IMR-90 (cell line): Measurements from ENCODE around the gene ZNF662. TPM values are rescaled to one million over a fixed set of nuclear protein-coding genes. Genes with fewer than 3 reads are reported as not detected.

ENCODE experiments used
- ATAC-seq: fragments of 200-7000 bp; cut with Tn5 transposase; 2 replicates; pipeline ENCODE4 v1.9.1; 2020; ENCODE audit warnings: low read depth, mild to moderate bottlenecking, moderate library complexity
- BruUV-seq: library from RNA; stranded (reverse); fragments of 400-500 nt; replicated peaks from 2 replicates; lab custom pipeline; 2021; lab: Mats Ljungman, UMichigan
- CTCF ChIA-PET: fragments of 300-600 bp; formaldehyde crosslinking; extraction: SDS; loops from one replicate; lab custom pipeline; 2021; ENCODE audit warnings: antibody characterized with exemption; lab: Yijun Ruan, JAX
- POLR2A ChIA-PET: fragments of 300-600 bp; sonication (Branson Sonifier 250); formaldehyde crosslinking; loops from one replicate; lab custom pipeline; 2022; ENCODE audit warnings: antibody characterized with exemption; ENCODE audit not compliant: unreplicated experiment; lab: Charles Lee
- DNase-seq: peaks from one replicate; pipeline ENCODE4 v3.0.0; 2013
- H2AFZ ChIP-seq: replicated peaks from 2 replicates; pipeline ENCODE3; 2013; ENCODE audit warnings: low read length, mild to moderate bottlenecking; ENCODE audit not compliant: poor library complexity
- H2AK5ac ChIP-seq: 2 replicates; pipeline ENCODE4 v1.6.1; 2013; ENCODE audit warnings: low read depth, low read length, inconsistent platforms
- H2AK9ac ChIP-seq: replicated peaks from 2 replicates; pipeline ENCODE3; 2013; ENCODE audit warnings: mild to moderate bottlenecking, low read depth, low read length, moderate library complexity; ENCODE audit not compliant: poor library complexity
- H2BK120ac ChIP-seq: 2 replicates; pipeline ENCODE4 v1.6.1; 2013; ENCODE audit warnings: low read depth, low read length, inconsistent platforms
- H2BK15ac ChIP-seq: 3 replicates; pipeline ENCODE4 v1.6.1; 2013; ENCODE audit warnings: low read depth, low read length, inconsistent platforms
- H2BK20ac ChIP-seq: 2 replicates; pipeline ENCODE4 v1.6.1; 2013; ENCODE audit warnings: low read depth, mild to moderate bottlenecking, inconsistent platforms, low read length, moderate library complexity
- H2BK5ac ChIP-seq: 2 replicates; pipeline ENCODE4 v1.6.1; 2013; ENCODE audit warnings: mild to moderate bottlenecking, low read depth, low read length, inconsistent platforms; ENCODE audit not compliant: poor library complexity, severe bottlenecking
- H3K14ac ChIP-seq: replicated peaks from 2 replicates; pipeline ENCODE4 v1.6.1; 2013; ENCODE audit warnings: low read depth, low read length, inconsistent platforms
- H3K18ac ChIP-seq: 2 replicates; pipeline ENCODE4 v1.6.1; 2013; ENCODE audit warnings: low read depth, low read length, control low read depth
- H3K23ac ChIP-seq: 2 replicates; pipeline ENCODE4 v1.6.1; 2013; ENCODE audit warnings: low read depth, low read length, inconsistent platforms
- H3K27ac ChIP-seq: 2 replicates; pipeline ENCODE4 v1.5.1; 2013; ENCODE audit warnings: mild to moderate bottlenecking, control low read depth, low read length; ENCODE audit not compliant: insufficient read depth
- H3K27me3 ChIP-seq: 2 replicates; pipeline ENCODE4 v1.6.1; 2013; ENCODE audit warnings: low read length; ENCODE audit not compliant: control insufficient read depth, insufficient read depth
- H3K36me3 ChIP-seq: 2 replicates; pipeline ENCODE4 v1.6.1; 2013; ENCODE audit warnings: low read length, mixed read lengths; ENCODE audit not compliant: control insufficient read depth, insufficient read depth
- H3K4ac ChIP-seq: 2 replicates; pipeline ENCODE4 v1.6.1; 2013; ENCODE audit warnings: low read depth, low read length, inconsistent platforms
- H3K4me1 ChIP-seq: 2 replicates; pipeline ENCODE4 v1.6.1; 2013; ENCODE audit warnings: low read length, mixed read lengths; ENCODE audit not compliant: control insufficient read depth, insufficient read depth
- H3K4me2 ChIP-seq: 2 replicates; pipeline ENCODE4 v1.6.1; 2013; ENCODE audit warnings: low read depth, mild to moderate bottlenecking, control low read depth, low read length, moderate library complexity
- H3K4me3 ChIP-seq: 2 replicates; pipeline ENCODE4 v1.5.1; 2013; ENCODE audit warnings: low read depth, mild to moderate bottlenecking, control low read depth, low read length, moderate library complexity; ENCODE audit not compliant: insufficient read depth
- H3K56ac ChIP-seq: 2 replicates; pipeline ENCODE4 v1.6.1; 2013; ENCODE audit warnings: low read length, inconsistent platforms; ENCODE audit not compliant: insufficient read depth; ENCODE audit errors: extremely low read depth
- H3K79me1 ChIP-seq, 2 experiments: 2 replicates each; pipeline ENCODE4 v1.6.1; 2013; ENCODE audit warnings: low read length in 2 of 2, inconsistent platforms in 1 of 2, low read depth in 1 of 2
- H3K9ac ChIP-seq: 2 replicates; pipeline ENCODE4 v1.6.1; 2013; ENCODE audit warnings: low read depth, low read length, control low read depth
- H3K9me1 ChIP-seq: 2 replicates; pipeline ENCODE4 v1.6.1; 2013; ENCODE audit warnings: low read length, inconsistent platforms; ENCODE audit not compliant: insufficient read depth
- H3K9me3 ChIP-seq: 2 replicates; pipeline ENCODE4 v1.6.1; 2013; ENCODE audit warnings: low read length; ENCODE audit not compliant: control insufficient read depth, insufficient read depth
- H4K20me1 ChIP-seq: 2 replicates; pipeline ENCODE4 v1.6.1; 2013; ENCODE audit warnings: low read length, inconsistent platforms; ENCODE audit not compliant: insufficient read depth
- H4K5ac ChIP-seq: 2 replicates; pipeline ENCODE4 v1.6.1; 2013; ENCODE audit warnings: mild to moderate bottlenecking, low read depth, low read length, control low read depth
- H4K8ac ChIP-seq, 2 experiments: 2 replicates each; pipeline ENCODE4 v1.6.1; 2013; ENCODE audit warnings: low read depth in 2 of 2, low read length in 2 of 2, control low read depth in 1 of 2, inconsistent platforms in 1 of 2
- H4K91ac ChIP-seq: 2 replicates; pipeline ENCODE4 v1.6.1; 2013; ENCODE audit warnings: low read depth, low read length, inconsistent platforms; ENCODE audit not compliant: insufficient read depth
- BHLHE40 ChIP-seq: fragments of 150-350 bp; IDR thresholded peaks from 2 replicates; pipeline ENCODE4 v1.6.1; 2016; ENCODE audit warnings: mild to moderate bottlenecking, low read depth, low read length
- CHD1 ChIP-seq: IDR thresholded peaks from 2 replicates; pipeline ENCODE4 v1.6.1; 2012; ENCODE audit warnings: low read depth, low read length, improper control_type of control experiment
- MAFK ChIP-seq: IDR thresholded peaks from 2 replicates; pipeline ENCODE4 v1.6.1; 2012; ENCODE audit warnings: low read depth, low read length, improper control_type of control experiment
- MAZ ChIP-seq: IDR thresholded peaks from 2 replicates; pipeline ENCODE4 v1.6.1; 2012; ENCODE audit warnings: low read depth, mild to moderate bottlenecking, low read length, improper control_type of control experiment, moderate library complexity, borderline replicate concordance
- MXI1 ChIP-seq: IDR thresholded peaks from 2 replicates; pipeline ENCODE4 v1.6.1; 2012; ENCODE audit warnings: low read depth, mild to moderate bottlenecking, low read length, moderate library complexity, borderline replicate concordance
- NFE2L2 ChIP-seq: fragments of 150-350 bp; IDR thresholded peaks from 2 replicates; pipeline ENCODE4 v1.6.1; 2016; ENCODE audit warnings: low read depth, mild to moderate bottlenecking, low read length
- POLR2A ChIP-seq: IDR thresholded peaks from 2 replicates; pipeline ENCODE4 v1.6.1; 2012; ENCODE audit warnings: mild to moderate bottlenecking, low read depth, low read length
- RFX5 ChIP-seq: IDR thresholded peaks from 2 replicates; pipeline ENCODE4 v1.8.0; 2012; ENCODE audit warnings: low read depth, mild to moderate bottlenecking, low read length, moderate library complexity
- SMC3 ChIP-seq: fragments of 150-350 bp; IDR thresholded peaks from 2 replicates; pipeline ENCODE4 v1.6.1; 2016; ENCODE audit warnings: low read depth, mild to moderate bottlenecking, antibody characterized with exemption, low read length, moderate library complexity
- WGBS, 2 experiments: methylation state at CpG; one replicate each; pipeline versions ENCODE4 v1.1.5 to v1.1.7; 2013; ENCODE audit warnings: missing lambda C conversion rate in 2 of 2; ENCODE audit not compliant: insufficient read length in 1 of 2; ENCODE audit errors: extremely low coverage in 2 of 2; 5-methylcytosine and 5-hydroxymethylcytosine counted together
- dilution Hi-C: fragments of 300-500 bp; cut with HindIII; formaldehyde crosslinking; loops from one replicate; pipeline ENCODE4 v1.14.3; 2018; ENCODE audit warnings: low sequenced_read_pairs; ENCODE audit not compliant: unreplicated experiment
- in situ Hi-C: fragments of 300-500 bp; cut with MboI; formaldehyde crosslinking; loops from 3 replicates; pipeline ENCODE4 v1.14.3; 2019; ENCODE audit warnings: low sequenced_read_pairs, inconsistent platforms, mixed read lengths
- intact Hi-C: fragments of 100-400 bp; cut with micrococcal nuclease; formaldehyde crosslinking; loops from 2 replicates; pipeline ENCODE4 v1.10.0; 2022
- polyA plus RNA-seq, 3 experiments: library from polyadenylated mRNA; depleted of rRNA; stranded (reverse); fragments of >200 nt; gene quantifications; 2 replicates each; pipeline ENCODE4 v1.2.3, GENCODE V29; 2012; ENCODE audit warnings: low replicate concordance in 1 of 3
- total RNA-seq: library from RNA; depleted of rRNA; stranded (reverse); fragments of >200 nt; gene quantifications from 2 replicates; pipeline ENCODE4 v1.2.3, GENCODE V29; 2012
- TF ChIP-seq, protein P1 (sequence below): fragments of 150-350 bp; IDR thresholded peaks from 2 replicates; pipeline ENCODE4 v1.6.1; 2016; ENCODE audit warnings: low read depth, mild to moderate bottlenecking, low read length, moderate library complexity, borderline replicate concordance
- TF ChIP-seq, protein P2 (sequence below): fragments of 150-350 bp; IDR thresholded peaks from 2 replicates; pipeline ENCODE4 v1.6.1; 2017; ENCODE audit warnings: mild to moderate bottlenecking, antibody characterized with exemption, low read length, low read depth
- TF ChIP-seq, protein P3 (sequence below): conservative IDR thresholded peaks from 2 replicates; pipeline ENCODE4 v1.5.1; 2012; ENCODE audit warnings: mild to moderate bottlenecking, low read depth, low read length, improper control_type of control experiment

The ZNF662 gene
- total and polyA plus RNA-seq, 2 of the 4 experiments (the other 2 are of a cell fraction) = 0.29 to 0.54 TPM

DNA sequence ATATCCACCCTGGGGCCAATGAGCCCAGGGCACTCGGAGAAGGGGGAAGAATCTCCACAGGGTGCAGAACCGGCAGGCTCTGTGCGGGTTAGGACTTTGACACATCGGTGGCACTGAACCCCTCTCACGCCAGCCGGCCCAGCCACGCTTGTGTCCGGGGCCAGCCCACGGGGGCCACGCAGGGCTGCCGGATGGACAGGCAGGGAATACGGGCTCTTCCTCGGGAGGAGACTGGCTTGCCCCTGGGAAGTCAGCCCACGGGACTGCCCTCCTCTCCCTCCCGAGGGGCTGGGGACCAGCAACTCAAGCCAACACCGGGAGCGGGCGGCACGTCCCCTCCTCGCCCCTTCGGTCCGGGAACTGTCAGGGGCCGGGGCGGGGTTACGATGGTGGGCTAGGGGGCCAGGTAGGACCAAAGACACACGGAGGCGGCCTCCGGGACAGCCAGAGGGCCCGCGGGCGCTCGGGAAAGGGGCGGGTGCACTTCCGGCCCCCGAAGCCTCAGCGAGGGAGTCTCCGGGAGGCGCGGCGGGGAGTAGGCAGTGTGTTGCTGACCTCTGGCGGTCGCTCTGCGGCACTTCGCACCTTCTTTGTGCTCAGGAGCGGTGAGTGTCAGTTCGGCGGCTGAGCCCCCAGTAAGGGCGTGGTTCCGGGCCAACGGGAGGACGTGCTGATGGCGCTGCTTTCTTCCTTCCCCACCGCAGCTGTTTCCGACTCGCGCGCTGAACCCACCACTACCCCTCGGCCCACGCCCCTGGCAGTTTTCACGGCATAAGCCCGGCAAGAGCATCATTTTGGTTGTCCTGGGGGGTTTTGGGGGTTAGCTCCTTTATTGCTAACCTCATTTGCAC lies 25.1 kb upstream of the ZNF662 start:
- POLR2A ChIA-PET = no interaction called here
- Histone ChIP-seq H2AFZ (peak overlapping the region; percentile 97), H2BK20ac (no peak overlapping the region), H3K27me3 (peaks cover 13% of the 10 kb centered on the region), H2AK9ac (peak overlapping the region; percentile 83), H2BK5ac (no peak overlapping the region), H3K56ac (no peak overlapping the region), H3K14ac (no peak overlapping the region), H3K4me3 (peak overlapping the region; percentile 48), H4K91ac (no peak overlapping the region), H2AK5ac (no peak overlapping the region; the same call in 1 of the 2 replicates), H2BK120ac (no peak overlapping the region), H3K18ac (no peak overlapping the region; the same call in 1 of the 2 replicates), H3K27ac (no peak overlapping the region; the same call in 1 of the 2 replicates), H3K23ac (no peak overlapping the region; the same call in 1 of the 2 replicates), H3K4me2 (peak overlapping the region; percentile 88), H4K20me1 (no peaks in the 10 kb centered on the region), H3K36me3 (no peaks in the 10 kb centered on the region), H3K9me3 (no peaks in the 10 kb centered on the region), H3K4me1 (no peaks in the 10 kb centered on the region), H2BK15ac (no peak overlapping the region; the same call in 2 of the 3 replicates), H3K4ac (peak overlapping the region; percentile 12; the same call in 1 of the 2 replicates), H3K79me1 (no peaks in the 10 kb centered on the region), H3K9me1 (no peaks in the 10 kb centered on the region; the same call in 1 of the 2 replicates), H4K5ac (peak overlapping the region; percentile 24; the same call in 1 of the 2 replicates), H4K8ac (peak overlapping the region in 1 of 2 experiments; percentile 79; a peak in 2 of 4 replicates), H3K9ac (peak overlapping the region; percentile 59)
- peak; percentile 99 for ATAC-seq
- dilution Hi-C loops = no loop called here
- CTCF ChIA-PET = interaction anchor here (1.5 kb wide), 1 partner anchor 49 kb away, joined by 3 read pairs; no protein-coding TSS in a partner anchor
- peak; percentile 61 for DNase-seq
- BruUV-seq = no TSS peak
- WGBS, 2 experiments = 2% methylated on average over 17 of the region's 61 CpGs; no CpG with 5 or more reads in 1 of the 2 experiments
- in situ Hi-C loops = no loop called here
- intact Hi-C loops = loop anchor here (1.0 to 10.0 kb wide), 4 partner anchors 100 to 651 kb away; no protein-coding TSS in a partner anchor
- no peak for TF ChIP-seq RFX5
- TF ChIP-seq, protein P1, sequence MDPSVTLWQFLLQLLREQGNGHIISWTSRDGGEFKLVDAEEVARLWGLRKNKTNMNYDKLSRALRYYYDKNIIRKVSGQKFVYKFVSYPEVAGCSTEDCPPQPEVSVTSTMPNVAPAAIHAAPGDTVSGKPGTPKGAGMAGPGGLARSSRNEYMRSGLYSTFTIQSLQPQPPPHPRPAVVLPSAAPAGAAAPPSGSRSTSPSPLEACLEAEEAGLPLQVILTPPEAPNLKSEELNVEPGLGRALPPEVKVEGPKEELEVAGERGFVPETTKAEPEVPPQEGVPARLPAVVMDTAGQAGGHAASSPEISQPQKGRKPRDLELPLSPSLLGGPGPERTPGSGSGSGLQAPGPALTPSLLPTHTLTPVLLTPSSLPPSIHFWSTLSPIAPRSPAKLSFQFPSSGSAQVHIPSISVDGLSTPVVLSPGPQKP = no peak
- peak; percentile 61 for TF ChIP-seq SMC3
- TF ChIP-seq POLR2A = 0 out of 2 replicates have a peak, but pooled peaks have one; percentile 28
- TF ChIP-seq MAZ = peak; percentile 89; the same call in 1 of the 2 replicates
- TF ChIP-seq MXI1 = no peak
- TF ChIP-seq MAFK = no peak
- no peak for TF ChIP-seq NFE2L2
- TF ChIP-seq CHD1 = no peak
- no peak for TF ChIP-seq BHLHE40
- TF ChIP-seq, protein P2, sequence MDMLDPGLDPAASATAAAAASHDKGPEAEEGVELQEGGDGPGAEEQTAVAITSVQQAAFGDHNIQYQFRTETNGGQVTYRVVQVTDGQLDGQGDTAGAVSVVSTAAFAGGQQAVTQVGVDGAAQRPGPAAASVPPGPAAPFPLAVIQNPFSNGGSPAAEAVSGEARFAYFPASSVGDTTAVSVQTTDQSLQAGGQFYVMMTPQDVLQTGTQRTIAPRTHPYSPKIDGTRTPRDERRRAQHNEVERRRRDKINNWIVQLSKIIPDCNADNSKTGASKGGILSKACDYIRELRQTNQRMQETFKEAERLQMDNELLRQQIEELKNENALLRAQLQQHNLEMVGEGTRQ = no peak; the same call in 1 of the 2 replicates
- TF ChIP-seq, protein P3, sequence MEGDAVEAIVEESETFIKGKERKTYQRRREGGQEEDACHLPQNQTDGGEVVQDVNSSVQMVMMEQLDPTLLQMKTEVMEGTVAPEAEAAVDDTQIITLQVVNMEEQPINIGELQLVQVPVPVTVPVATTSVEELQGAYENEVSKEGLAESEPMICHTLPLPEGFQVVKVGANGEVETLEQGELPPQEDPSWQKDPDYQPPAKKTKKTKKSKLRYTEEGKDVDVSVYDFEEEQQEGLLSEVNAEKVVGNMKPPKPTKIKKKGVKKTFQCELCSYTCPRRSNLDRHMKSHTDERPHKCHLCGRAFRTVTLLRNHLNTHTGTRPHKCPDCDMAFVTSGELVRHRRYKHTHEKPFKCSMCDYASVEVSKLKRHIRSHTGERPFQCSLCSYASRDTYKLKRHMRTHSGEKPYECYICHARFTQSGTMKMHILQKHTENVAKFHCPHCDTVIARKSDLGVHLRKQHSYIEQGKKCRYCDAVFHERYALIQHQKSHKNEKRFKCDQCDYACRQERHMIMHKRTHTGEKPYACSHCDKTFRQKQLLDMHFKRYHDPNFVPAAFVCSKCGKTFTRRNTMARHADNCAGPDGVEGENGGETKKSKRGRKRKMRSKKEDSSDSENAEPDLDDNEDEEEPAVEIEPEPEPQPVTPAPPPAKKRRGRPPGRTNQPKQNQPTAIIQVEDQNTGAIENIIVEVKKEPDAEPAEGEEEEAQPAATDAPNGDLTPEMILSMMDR = peak; percentile 81
